Ishikawa (cell line): ENCODE results near the gene ANKRD1.

ENCODE experiments used
- CREB1 ChIP-seq: IDR thresholded peaks from 2 replicates; pipeline ENCODE4 v1.6.1; 2012; ENCODE audit warnings: low read depth
- EP300 ChIP-seq: IDR thresholded peaks from 2 replicates; pipeline ENCODE4 v1.6.1; 2012; ENCODE audit warnings: borderline replicate concordance
- FOXM1 ChIP-seq: IDR thresholded peaks from 2 replicates; pipeline ENCODE4 v1.6.1; 2012; ENCODE audit warnings: low read depth, borderline replicate concordance
- RAD21 ChIP-seq: IDR thresholded peaks from 2 replicates; pipeline ENCODE4 v1.6.1; 2012; ENCODE audit warnings: low read depth
- TAF1 ChIP-seq: IDR thresholded peaks from 2 replicates; pipeline ENCODE4 v1.6.1; 2012; ENCODE audit warnings: low read depth, mild to moderate bottlenecking
- TF ChIP-seq, protein P1 (sequence below): IDR thresholded peaks from 2 replicates; pipeline ENCODE4 v1.6.1; 2012

DNA sequence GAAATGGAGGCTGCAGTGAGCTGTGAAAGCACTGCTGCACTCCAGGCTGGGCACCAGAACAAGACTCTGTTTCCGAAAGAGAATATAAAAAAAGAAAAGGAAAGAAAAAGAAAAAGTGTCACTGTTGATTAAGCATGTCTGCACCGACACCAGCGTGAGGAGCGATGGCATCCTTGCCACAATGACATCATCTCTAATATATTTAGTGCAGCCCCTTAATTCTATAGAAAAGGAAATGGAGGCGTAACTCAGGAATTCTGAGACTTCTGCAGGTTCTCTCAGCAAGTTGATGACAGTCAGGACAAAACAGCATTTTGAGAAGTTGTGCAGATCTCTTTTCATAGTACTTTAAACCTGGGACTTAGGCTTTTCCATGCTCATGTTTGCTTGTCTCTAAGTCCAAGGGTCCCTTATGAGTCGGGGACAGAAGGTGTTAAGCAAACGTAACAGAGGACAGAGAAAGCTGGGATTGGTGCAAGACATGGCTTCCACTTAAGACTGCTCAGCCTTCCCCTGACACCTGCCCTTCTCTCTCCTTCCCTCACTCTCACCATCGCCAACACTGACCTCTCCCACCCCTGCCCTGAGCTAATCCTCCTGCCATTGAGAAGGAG, 16.9 kb upstream of the ANKRD1 start:
- TF ChIP-seq FOXM1 = no peak
- no peak for TF ChIP-seq TAF1
- TF ChIP-seq, protein P1, sequence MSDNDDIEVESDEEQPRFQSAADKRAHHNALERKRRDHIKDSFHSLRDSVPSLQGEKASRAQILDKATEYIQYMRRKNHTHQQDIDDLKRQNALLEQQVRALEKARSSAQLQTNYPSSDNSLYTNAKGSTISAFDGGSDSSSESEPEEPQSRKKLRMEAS = no peak
- TF ChIP-seq EP300 = no peak; the same call in 1 of the 2 replicates
- TF ChIP-seq RAD21 = no peak
- TF ChIP-seq CREB1 = no peak
